GM21576 (cell line): ENCODE measurements around the gene RASL11B.

Source experiments
- ATAC-seq: cut with Tn5 transposase; IDR thresholded peaks from one replicate; pipeline ENCODE4 v1.9.1; 2021; ENCODE audit warnings: mild to moderate bottlenecking, moderate library complexity; ENCODE audit not compliant: unreplicated experiment

The RASL11B gene

DNA sequence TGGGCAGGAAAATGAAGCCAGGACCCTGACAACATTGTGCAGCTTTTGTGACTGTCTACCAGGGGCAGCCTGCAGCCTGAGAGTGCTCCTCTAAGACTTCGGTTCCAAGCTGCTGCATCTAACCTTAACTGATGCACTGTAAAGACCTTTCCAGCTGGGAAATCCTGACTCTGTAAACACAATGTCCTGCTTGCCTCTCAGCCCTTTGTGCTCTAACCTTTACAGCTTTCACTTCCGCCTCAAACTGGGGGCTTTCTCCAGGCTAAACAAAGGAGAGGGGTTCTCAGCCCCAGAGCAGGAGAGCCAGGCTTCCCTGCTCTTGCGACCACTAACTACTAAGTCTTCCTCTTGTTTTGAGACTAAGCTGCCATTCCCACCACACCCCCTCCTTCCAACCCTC, 19.3 kb upstream of the RASL11B start:
- ATAC-seq: no peak

DNA sequence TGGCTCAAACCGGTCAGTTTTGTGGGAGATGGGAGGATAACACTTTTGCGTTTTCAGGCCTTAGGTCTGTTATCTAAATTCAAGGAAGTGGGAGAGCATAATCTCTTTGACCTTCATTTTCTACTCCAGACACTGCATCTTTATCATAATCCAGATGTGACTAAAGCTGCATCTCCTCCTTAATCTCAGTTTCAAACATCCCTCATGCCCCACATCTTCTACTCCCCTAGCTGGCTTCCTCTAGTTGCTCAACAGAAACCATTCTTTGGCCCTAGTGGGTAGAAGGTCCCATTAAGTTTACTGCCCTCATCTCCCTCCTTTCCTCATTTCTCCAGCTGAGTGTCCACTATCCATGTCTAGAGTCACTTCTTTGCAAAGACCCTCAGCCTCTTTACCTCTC, 18.8 kb upstream of the RASL11B start:
- no peak for ATAC-seq

DNA sequence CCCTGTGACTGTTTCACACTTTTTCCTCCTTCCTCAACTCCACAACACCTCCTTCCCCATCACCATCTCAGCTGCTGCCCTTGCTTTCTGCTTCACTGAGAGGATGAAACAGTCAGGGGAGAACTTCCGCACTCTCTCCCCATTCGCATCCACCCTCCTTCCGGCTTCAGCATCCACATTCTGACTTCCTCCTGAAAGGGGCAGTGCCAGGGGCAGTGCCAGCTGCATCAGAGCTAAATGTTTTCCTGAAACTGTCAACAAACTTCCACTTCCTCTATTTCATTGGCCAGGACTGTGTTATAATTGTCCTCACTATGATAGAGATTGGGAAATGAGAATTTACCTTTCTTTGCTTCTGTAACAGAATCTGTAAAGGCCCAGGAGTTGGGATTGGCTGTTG, 18.2 kb upstream of the RASL11B start:
- no peak for ATAC-seq

DNA sequence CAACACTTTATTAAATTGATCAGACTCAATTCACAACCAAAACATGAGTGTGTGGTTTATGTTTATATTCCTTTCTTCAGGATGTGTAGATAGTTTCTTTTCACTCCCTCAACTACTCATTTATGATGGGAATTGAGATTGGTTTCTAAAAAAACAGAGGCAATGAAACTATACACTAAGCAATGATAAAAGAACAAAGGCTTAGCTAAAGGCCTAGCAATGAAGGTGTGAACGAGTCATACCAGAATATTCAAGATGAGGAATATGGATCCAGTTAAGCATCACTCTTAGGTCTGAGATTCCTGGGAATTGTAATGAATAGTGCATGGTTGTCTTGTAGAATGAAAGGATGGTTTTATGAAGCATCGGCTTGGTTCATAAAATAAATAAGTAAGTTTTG, 17.5 kb upstream of the RASL11B start:
- ATAC-seq: no peak

DNA sequence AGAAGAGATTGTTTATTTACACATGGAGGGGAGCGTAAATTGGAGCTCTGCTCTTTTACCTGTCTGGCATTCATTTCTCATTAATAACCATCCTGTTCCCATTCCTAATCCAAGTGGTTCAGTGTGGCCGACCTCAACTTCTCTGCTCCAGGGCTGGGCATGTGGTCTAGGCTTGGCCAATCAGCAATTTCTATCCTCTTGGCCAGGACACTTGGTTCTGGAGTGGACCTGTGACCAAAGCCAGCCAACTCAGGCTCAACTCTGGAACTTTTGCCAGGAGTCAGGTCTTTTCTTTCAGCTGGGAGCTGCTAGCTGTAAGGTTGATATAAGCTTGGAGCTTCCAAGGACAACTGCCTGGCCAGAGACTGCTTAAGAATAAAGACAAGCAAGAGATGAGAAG, 15.6 kb upstream of the RASL11B start:
- no peak for ATAC-seq

DNA sequence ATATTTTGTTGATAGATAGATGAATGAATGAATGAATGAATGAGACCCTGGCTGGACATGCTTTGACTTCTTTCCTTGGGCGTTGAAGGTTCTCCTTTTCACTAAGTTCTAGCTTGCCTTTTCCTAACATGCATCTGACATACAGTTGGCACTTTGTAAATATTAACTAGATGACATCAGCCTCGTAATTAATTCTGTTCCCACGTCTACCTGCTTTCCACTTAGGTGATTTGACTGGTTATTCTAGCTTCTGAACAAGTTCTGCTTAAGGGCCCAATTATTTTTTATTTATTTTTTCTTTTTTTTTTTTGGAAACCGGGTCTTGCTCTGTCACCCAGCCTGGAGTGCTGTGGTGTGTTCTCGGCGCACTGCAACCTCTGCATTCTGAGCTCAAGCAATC, 13.9 kb upstream of the RASL11B start:
- ATAC-seq: no peak

DNA sequence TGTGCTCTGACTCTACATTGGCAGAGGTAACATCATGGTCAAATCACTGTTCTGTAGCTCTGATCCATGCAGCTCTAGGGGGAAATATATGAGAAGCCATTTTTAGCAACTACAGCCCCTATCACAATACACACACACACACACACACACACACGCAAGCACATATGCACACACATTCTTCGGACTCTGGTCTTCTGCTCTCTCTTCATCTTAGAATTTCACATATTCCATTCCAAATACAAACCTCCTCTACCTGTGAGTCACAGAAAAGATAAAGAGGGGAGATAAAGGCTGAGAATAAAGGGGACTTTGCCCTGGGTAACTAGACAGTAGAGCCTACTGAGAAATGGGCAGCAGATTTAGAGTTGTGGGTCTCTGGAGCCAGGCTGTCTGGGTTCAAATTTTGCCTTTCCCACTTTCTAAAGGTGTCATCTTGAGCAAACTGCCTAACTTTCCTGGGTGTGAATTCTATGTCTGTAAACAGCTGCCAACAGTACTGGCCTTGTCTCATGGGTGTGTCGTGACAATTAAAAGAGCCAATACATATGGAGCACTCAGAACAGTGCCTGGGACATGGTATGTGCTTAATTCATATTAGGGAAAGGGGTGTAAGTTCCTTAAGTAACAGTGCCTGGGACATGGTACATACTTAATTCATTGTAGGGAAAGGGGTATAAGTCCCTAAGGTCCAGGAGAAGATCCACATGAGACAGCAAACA, 11.6 kb upstream of the RASL11B start:
- ATAC-seq: no peak

DNA sequence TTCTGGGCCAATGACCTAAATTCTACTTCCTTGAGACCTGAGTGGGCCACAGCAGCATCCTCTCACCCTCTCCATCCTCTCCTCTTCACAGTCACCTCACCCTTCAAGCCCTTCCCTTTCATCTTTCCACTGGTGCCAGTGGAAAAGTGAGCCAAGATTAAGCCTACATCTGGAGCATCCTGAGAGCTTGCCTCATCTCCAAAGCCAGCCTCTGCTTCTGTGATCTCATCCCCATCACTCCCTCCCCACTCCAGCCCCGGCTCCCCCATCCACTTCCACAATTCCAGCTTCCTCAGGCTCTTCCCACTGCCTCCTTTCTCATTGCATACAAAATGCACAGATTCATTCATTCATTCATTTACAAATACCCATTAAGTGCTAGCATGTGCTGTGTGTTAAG, 10.1 kb upstream of the RASL11B start:
- no peak for ATAC-seq

DNA sequence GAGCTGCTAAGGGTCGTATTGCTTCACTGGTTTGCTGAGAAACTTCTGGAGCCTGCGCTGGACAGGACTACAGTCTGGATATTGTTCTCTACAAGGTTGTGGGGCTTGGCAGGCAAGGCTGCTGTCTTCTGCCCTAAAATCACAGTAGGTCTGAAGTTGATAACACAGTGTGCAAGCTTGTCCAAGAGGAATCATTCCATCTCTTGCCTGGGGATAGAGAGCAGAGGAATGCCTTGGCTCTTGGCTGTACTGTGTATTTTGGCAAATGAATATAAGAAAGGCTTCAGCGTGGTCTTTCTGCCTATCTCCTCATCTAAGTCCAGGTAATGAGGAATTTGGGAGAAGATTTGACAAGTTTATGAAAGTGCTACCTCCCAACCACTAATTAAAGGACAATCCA, 9.4 kb upstream of the RASL11B start:
- ATAC-seq: no peak

DNA sequence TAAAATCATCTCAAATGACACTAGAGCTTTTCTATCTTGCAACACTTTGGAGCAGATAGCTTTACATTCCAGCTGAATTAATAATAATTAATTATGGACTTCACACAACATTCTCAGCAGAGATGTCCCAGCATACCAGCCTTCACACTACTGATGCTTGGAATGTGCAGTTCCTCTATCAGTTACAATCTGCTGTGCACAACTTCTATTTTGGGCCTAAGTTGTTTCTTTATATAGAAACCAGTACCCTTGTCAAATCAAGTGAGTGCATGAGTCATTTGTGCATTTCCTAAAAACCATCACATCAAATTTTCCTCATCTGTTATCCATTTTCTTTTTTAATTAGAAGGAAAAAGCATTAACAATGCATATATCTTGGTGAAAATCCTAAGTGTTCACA, 8.8 kb upstream of the RASL11B start:
- no peak for ATAC-seq

DNA sequence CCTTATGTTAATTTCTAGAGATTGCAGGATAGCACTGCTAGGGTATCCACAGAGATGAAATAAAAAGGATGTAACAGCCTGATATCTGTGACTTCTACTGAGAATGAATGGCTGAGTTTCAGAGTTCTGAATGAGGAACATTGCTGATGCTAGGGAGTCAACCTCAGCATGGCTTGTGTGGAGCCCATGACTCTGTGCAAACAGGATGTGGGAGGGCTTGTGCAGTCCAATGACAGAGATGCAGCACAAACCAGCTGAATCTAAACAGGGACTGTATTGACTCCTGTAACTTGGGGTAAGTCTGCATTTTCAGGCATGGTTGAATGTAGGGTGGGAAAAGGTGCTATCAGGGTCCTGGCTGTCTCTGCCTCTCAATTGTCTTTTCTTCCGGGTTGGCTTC, 5.3 kb upstream of the RASL11B start:
- no peak for ATAC-seq

DNA sequence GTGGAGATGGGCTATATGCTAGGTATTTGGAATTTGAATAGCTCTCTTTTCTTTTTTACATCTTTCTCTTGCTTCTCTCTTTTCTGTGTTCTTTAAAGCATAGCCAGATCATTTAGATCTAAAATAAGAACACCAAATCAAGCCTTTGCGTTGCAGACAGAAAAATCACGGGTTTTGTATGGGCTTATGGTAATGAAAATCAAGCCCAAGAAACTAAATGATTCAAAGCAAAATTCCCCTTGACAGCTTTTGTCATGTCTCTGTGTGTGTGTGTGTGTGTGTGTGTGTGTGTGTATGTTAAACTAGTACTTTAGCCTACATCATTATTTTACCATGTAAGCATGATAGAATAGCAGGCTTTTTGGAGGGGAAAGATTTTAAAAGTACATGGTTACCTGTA, 1.8 kb upstream of the RASL11B start:
- ATAC-seq: no peak

DNA sequence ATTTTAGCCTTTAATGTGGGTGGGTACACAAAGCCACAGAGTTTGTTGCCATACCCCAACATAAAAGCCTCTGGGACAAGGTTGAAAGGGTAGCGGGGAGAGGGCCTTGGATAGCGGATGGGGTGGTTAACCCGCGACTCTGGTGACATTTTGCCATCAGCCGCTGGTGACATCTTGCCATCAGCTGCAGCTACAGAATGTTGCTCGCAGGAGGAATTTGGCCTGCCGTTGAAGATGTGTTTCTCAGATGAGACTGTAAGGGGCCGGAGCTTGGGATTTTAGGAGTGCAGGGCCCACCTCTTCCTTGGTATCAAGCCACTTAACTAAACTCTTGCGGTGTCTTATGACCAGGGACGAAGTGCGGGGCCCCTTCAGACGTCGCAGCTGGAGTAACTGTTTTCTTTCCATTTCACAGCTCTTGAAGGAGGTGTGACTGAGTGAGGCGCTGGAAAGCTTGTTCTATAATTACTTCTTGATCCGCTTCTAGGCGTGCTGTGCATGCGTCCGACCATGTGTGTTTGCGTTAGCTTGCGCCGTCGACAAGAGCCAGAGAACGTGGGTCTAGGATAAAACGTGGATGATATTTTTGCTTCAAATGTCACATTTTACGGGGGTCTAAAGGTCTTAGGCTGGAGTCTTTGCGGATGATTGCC, 820 bp upstream of the RASL11B start:
- no peak for ATAC-seq

DNA sequence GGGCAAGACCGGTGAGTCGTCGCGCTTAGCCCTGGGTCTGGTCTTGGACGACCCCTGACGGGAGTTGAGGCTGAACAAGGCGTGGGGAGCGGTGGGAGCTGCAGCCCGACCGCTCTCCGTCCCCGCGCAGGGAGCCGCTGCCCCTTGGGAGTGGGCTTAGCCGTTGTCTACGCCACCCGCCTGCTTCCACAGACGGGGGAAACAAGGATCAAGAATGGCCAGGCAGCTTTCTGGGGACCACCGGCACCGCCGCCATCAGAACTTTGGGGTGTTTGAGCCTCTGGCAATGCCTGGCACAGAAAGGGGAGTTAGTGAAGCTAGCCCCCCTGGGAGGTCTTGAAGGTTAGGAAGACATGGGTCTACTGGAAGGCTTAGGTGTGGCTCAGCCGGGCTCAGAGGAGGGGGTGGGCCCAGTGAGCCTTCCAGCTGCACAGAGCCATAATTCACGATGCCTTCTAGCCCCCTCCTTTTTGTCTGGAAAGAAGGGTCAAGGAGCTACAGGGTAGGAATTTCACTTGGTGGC, 583 bp downstream of the RASL11B start:
- ATAC-seq: no peak

DNA sequence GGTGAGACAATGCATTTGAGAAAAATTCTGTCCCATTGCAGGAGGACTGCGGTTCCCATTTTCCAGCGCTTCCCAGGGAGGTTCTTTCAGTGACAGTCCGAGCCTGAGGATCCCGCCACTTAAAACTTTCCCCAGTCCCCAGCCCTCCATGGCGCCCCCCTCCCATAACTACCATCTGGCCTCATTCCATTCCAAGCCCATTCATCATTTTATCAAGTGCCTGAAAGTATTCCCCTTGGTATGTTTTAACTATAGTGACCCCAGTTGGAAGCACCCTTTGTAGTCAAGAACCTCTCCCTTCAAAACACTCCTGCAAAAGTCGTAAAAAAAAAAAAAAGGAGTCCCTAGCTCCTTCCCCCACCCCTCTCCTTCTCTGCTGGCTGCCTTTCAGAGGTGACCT, 1.2 kb downstream of the RASL11B start:
- no peak for ATAC-seq

DNA sequence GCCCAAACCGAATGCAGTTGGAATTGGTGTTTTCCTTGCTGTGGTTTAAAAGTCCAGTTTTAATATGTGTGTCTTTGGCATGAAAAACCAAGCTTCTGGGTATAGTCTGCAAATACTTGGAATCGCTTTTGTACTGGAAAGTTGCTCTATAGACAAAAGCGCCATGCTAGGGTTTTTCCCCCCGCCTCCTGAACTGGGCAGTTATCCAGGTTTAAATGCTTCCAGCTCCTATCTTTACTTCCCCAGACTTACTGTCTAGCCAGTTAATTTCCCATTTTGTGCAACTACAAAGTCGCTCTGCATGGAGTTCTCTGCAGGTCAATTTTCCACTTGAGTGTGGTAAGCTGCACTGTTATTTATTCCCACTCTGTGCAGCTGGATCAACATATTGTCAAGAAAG, 2.7 kb downstream of the RASL11B start:
- no peak for ATAC-seq

DNA sequence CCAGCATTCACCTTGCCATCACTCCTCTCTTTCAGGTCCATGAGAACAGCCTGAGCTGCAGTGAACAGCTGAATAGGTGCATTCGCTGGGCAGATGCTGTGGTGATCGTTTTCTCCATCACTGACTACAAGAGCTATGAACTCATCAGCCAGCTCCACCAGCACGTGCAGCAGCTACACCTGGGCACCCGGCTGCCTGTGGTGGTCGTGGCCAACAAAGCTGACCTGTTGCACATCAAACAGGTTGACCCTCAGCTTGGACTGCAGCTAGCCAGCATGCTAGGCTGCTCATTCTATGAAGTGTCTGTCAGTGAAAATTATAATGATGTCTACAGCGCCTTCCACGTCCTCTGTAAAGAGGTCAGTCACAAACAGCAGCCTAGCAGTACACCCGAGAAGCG, 3.2 kb downstream of the RASL11B start:
- ATAC-seq: no peak

DNA sequence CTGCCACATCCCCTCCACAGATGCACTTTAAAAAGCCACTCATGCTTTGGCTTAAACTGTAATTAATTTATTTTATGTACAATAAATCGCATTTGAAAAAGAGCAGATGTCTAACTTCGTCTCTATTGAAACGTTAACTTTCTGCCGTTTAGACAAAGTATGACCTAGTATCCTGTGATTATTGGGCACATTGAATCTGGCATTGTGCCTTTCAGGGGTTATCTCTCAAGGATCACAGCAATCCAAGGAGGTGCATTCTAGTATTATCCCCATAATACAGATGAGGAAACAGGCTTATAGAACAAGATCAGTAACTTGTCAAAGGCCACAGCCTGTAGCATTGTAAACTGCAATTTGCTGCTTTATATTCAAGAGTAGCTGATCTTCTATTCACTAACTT, 4.6 kb downstream of the RASL11B start:
- ATAC-seq: no peak

DNA sequence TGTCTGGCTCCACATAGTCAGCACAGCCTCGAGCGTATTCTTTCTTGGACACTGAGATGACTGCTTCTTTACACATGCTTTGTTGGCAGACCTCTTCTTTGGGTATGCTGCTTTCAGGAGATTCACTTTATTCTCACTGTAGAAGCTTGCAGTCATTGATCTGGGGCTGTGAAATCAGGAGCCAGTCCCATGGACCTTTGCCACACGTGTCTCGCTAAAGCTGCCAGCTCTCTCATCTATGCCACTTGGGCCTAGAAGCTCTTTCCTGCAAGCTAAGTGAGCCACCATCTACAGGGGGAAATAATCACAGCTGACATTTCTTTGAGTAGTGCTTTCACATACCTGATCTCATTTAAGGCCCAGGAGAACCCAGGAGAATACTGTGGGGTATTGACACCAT, 5.0 kb downstream of the RASL11B start:
- ATAC-seq: no peak

DNA sequence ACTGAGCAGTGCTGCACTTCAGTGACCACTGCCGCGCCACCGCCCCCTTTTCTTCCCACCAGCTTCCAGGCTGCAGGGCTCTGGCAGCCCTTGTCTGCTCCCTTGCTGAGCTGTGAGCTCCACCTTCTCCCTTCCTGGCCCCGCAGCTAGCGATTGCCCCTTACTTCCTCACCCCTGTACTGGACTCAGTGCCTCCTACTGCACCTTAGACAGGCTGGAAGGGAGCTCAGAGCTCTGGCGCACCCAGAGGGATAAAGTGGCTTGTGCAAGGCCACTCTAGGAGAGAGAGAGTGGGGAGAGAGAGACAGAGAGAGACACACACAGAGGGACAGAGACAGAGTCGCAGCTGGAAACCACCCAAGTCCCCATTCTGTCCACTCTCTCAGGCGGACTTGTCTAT, 6.0 kb downstream of the RASL11B start:
- no peak for ATAC-seq

DNA sequence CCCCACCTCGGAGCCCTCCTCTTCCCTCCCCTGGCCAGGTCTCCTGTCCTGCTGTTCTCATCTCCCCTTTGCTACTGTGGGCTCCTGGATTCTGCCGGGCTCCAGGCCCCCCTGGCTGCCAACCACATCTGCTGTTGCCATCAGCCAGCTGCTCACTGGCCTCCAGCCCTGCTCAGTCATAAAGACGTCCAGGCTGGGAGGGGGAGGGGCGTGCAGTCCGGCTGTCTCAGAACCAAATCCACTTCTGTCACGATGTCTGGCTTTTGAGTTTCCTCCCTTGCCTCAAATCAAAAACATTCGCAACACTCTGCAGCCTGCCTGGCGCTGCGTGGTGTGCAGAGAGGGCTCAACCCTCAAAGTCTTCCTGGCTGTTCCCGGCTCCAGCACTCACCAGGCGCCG, 7.1 kb downstream of the RASL11B start:
- ATAC-seq: no peak

DNA sequence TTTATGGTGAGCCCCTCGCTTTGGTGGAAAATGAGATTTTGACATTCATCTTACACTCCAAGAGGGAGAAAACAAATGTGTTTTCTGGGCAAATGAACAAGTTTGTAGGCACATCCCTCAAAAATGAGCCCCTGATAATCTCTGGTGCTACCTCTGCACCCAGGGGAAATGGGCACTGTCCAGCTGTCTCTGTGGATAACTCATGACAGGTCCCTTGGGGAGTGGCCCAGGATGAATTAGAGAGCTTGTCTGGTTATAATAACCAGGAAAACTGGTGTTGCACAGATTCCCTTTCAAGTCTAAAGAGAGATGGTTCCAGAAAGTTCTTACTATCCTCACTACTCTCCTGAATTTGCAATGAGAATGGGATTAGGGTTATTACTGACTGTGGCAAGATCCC, 7.5 kb downstream of the RASL11B start:
- no peak for ATAC-seq

DNA sequence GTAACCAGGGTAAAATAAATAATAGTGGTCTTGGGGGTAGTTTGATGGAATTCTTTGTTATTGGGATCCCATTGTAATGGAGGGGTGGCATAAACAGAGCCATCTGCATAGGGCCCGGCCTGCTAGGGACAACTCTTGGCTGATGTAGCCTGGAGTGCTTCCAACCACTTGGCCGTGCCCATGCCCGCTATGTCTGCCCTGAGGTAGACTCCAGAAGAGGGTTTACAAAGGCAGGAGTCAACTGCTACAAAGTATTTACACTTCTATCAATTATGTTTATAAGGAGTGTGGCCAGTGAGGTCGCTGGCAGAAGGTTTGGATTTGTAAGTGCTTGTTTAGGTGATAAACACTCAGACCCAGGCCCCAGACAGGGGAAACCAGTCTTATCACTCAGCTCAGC, 8.1 kb downstream of the RASL11B start:
- no peak for ATAC-seq
